Measurements from ENCODE around the gene IL10.
"Not testable (repeated sequence)": the region's sequence is repeated elsewhere in the genome, so short reads cannot be mapped to it uniquely, and the experiment has no call there.

Gene IL10

DNA sequence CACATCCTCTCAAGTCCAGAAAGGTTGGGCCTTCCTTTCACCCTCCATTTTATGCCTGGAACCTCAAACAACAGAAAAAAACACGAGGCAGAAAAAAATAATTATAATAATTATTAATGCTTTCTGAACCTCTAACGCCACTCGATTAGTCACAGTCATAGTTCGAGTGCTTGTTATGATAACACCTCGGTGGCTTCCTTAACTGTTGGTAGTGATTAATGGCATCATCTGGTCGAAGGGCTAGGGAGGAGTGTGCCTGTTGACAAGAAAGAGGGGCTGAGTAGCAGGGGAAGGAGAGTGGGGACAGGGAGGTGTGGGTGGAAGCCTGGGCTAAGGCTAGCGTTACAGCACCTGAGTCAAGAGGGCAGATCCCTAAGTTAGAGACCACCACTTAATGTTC is 21.3 kb upstream of the IL10 start:
- DNase-seq, result no peak

DNA sequence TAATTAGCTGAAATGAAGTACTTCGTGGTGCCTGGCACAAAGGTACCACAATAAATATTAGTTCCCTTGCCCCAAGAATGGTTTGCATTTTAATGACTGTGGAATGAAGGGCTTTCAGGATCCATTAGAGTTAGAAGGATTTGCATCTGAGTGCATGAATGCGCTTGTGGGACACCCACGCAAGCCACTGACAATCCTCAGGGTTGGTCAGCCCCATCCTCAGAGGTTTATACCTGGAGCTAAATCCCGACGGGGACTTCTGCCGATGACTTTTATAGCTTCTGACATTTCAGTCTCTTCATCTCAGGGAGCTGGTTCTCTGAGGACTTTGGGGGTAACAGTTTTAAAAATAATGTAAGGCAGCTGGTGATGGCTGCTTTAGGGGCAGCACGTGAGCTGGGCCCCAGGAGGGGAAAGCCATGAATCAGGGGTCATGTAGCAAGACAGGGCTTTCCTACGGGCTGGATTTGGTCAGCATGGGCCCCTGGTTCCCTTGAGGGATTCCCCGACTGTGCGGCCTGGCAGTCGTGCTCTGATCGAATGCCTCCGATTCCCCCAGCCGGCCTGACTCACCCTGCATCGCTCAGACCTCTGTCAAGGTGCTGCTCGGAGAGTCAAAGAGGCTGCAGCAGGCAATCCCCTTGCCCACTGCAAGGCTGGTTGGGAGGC is 20.8 kb upstream of the IL10 start:
- no peak for DNase-seq

DNA sequence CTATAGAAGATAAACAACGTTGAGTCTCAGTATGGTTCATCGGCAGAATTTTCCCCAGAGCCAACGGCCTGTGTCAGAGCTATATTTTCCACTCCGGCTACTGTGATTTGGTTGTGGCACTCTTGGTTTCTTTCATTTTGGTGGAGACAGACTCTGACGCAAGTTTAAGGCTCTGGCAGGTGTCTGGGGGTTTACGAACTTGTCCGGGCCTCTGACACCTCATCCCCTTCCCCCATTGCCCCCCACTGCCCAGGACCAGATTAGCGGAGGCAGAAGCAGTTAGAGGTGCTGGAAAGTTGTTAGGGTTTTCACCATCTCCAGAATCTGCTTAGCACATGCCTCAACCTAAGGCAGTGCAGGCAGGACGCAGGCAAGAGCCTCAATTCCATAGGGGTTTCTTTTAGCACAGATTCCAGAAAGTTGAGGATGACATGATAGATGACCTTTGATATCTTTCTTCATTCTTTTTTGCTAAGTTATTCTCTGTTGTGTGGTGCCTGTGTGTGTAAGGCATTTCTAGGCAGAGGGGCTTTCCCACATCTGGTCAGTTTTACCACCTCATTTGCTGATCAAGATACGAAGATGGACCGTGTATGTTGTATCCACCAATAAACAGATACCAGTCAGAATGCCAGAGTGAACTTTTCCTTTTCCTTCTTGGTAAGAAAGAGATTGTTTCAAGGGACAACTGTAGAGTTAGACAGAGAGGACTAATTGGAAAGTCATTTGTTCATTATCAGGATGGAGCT is 18.4 kb upstream of the IL10 start:
- DNase-seq, result no peak

DNA sequence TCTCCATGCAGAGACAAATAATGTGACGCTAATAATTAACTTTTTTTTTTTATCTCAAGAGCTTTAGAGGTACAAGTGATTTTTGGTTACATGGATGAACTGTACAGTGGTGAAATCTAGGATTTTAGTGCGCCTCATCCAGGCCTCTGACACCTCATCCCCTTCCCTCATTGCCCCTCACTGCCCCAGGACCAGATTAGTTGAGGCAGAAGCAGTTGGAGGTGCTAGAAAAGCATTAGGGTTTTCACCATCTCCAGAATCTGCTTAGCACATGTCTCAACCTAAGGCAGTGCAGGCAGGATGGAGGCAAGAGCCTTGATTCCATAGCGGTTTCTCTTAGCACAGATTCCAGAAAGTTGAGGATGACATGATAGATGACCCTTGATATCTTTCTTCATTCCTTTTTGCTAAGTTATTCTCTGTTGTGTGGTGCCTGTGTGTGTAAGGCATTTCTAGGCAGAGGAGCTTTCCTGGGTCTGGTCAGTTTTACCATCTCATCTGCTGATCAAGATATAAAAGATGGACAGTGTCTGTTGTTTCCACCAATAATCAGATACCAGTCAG is 16.3 kb upstream of the IL10 start:
- DNase-seq, result no peak

DNA sequence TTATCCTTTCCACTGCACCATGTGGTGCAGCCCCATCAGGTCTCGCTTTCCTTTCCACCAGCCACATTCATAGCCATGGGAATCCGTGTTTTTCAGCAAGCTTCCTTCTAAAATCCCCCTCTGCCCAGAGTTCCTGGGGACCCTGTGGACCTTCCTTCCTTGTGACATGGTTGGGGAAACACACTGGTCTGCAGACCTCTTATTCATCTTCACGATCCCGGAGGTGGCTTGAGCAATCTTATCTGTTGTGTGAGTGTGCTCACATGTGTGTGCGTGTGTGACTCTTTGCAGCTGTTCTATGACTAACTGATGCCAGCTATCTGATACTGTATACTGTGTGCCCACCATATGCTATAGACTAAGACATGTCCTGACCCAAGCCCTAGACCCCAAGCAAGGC is 15.6 kb upstream of the IL10 start:
- peak in 1 of 2 donors; percentile 17 for DNase-seq

DNA sequence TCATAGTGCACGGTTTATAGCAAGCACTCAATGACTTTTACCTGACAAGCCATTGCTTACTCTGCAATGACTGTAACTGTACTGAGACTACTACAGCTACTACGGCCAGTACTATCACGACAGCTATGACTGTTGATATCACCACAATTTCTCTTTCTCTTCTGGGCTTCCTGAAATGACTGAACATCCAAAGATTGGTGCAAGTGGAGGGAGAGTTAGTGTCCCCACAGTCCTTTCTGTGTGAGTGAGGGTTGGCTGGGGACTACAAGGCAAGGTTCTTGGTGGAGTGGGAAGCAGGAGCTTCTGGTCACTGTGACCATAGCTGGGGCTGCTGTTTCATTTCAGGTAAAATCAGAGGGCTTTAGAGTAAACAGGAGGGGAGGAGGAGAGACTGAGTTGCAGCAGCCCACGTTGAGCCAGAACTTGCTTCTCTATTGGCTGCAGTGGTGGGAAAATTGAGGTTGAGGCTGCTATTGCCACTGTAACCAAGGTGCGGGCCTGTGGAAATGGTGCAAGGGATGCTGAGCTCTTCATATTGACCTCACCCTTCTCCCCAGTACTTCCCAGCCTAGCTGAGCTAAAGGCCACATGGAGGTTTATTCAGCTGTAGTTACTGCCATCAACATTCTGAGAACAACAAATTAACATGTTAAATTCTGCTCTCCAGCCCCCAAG is 14.1 kb upstream of the IL10 start:
- DNase-seq, result no peak

DNA sequence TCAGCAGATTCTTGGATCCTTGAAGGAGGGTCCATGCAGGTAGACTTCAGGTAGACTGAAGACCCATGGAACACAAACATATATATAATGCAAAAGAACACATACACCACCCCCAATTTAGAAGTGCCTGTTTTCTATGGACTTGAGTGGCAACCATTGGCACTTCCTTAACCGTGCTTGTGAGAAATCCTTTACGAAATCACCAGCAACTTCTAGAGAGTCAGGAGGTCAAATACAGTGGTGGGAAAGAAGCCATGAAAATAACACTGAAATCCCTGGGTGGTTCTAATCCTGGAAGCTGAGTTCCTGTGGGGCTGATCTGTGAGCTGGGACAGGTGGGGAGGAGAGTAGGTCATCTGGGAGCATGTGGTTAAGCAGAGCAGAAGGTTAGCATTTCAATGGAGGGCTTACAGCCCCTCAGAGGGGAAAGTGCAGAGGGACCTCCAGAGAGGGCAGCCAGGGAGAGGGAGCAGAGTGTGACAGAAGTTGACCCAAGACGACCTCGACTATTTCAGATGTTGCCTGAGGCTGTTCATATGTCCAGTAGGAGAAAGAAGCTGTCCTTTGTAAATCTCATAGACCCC is 13.0 kb upstream of the IL10 start:
- DNase-seq, result peak; percentile 58 to 65

DNA sequence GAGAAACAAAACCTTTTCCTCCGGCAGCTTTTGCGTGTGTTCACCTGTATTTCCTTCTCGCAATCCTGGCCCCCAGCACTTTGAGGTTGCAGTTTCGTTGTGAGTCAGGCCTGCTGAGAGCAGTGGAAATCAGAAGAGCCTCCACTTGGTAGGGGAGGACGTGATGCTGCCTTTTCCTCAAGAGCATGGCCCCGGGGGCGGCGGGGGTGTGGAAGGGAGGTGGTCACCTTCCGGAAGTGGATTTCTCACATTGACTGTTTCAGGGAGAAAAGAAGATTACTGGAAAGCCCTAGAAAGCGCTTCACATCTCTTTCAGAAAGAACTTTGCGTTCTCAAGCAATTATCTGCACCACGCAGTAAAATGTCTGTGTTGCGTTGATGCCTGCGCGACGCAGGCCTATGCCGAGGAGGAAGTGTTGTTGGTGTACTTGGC is 12.2 kb upstream of the IL10 start:
- DNase-seq, result no peak

DNA sequence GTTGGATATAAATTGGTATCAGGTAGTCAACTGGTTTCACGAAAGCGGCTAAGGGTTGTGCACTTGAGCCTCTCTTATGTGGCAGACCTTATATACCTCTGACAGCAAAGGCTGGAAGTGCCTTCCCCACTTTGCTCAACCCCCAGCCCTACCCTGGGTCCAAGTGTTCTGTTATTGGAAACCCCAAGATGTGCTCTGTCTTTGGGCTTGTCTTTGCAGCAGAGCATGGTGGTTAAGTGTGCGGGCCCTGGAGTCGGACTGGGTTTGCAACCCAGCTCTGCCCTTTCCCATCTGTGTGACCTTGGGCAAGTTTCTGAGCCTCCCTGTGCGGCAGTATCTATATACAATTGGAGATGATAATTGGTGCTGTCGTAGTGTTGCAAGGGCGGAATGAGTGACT is 11.2 kb upstream of the IL10 start:
- no peak for DNase-seq

DNA sequence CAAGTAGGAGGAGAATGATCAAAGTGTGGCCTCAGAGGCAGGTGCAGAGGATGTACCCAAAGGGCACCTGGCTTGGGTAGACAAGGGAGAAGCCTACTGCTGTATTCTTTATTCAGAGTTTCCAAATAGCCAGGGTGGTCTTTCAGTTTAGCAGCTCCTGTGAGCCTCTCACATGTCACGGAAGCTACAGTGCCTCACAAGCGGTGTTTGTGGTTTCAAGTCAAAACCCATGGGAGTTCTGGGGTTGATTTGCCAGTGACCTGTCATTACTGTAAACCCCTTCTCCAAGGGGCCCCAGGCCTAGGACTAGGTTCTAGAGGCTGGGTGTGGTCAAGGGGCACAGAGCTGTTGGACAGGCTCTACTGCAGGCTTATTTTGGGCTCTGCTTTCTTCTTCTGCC is 10.2 kb upstream of the IL10 start:
- no peak for DNase-seq

DNA sequence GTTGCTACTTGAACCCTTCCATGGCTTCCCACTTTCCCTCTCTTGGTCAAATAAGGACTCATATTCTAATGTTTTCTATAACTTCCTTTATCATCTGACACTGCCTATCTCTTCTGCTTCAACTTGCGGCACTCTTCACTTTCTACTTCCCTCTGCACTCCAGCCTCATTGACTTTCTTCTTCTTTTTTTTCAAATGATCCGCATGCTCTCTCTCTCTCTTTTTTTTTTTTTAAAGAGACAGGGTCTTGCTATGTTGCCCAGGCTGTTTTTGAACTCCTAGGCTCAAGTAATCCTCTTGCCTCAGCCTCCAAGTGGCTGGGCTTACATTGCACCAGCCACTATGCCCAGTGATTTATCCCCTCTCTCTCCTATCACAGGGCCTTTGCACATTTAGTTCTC is 7.3 kb upstream of the IL10 start:
- DNase-seq, result peak; percentile 27 to 58

DNA sequence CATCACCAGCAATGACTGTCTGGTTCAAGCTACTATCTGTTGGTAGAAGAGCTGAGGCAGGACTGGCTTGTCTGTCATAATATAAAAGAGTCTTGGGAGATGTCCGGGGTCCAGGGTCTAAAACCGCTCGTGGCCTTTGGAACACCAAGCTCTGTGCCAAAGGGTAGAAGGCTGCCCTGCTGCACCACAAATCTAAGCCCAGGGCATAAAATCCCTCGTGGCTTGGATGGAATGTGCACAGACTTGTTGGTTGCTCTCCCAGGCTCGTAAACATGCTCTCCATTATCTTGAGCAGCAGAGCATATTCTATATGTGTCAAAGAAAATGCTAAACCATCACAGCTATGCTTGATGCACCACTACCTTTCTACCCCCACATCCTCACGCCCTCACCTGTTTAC is 6.6 kb upstream of the IL10 start:
- not testable (repeated sequence) for DNase-seq

DNA sequence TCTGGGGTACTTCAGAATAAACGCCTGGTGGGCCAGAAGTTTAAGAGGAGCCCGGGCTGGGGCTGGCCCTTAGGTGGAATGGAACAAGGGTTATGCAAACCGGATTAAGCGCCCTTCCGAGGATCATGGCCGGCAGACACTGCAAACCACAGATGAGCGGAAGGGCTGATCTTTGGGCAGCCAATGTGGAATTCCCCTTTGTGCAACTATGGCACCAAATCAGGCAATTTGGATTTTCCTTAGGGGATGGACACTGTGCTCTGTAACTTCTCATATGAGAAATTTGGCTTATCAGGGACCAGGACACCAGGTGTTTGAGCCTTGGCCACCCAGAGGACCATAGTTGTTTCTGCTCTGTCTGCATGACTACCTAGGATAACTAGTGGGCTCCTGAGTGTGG is 5.7 kb upstream of the IL10 start:
- DNase-seq, result no peak

DNA sequence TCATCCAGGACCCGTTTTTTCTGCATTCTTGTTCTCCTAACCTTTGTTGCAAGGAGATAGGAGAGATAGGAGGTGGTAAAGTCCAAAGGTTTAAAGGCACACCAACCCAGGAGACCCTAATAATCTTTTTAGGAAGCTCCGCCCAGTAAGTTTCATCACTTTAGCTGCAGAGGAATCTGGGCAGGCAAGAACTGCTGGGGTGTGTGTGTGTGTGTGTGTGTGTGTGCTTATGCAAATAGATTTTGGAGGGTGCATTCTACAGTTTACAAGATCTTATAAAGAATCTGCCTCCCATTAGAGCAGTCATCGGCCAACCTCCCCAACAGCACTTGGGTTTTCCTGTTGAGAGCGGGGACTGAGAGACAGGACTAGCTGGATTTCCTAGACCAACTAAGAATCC is 3.9 kb upstream of the IL10 start:
- DNase-seq, result no peak

DNA sequence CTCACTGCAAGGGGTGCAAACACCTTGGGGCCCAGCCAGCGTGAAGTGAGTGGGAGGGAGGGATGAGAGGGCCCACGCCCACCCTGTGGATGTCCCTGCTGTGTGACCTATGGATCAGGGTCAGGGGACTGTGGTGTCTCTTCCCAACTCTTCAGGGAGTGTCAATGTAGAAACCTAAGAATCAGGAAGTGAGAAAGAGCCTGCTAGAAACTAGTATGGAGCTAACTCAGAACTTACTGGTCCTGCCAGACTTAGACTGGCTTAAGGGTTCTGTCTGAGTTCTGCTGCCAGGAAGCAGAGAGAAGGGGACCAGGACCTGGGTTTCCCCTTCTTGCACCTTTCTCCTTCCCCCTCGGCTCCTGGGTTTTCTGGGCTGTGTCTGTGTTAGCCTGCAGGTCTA is 1.8 kb upstream of the IL10 start:
- DNase-seq, result peak; percentile 55 to 62

DNA sequence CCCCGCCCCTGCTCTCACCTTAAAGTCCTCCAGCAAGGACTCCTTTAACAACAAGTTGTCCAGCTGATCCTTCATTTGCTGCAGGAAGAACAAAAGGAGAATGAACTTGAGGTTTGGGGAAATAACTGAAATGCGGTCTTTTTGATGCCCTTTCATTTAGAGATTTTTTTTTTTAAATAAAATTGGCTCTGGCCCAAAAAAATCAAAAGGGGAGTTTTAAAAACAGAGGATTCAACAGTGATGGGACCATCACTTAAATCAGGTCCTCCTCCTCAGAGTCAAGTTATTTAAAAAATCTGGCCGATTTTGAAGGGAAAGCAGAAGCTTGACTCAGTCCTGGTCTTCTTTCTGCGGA is 979 bp downstream of the IL10 start:
- no peak for DNase-seq

DNA sequence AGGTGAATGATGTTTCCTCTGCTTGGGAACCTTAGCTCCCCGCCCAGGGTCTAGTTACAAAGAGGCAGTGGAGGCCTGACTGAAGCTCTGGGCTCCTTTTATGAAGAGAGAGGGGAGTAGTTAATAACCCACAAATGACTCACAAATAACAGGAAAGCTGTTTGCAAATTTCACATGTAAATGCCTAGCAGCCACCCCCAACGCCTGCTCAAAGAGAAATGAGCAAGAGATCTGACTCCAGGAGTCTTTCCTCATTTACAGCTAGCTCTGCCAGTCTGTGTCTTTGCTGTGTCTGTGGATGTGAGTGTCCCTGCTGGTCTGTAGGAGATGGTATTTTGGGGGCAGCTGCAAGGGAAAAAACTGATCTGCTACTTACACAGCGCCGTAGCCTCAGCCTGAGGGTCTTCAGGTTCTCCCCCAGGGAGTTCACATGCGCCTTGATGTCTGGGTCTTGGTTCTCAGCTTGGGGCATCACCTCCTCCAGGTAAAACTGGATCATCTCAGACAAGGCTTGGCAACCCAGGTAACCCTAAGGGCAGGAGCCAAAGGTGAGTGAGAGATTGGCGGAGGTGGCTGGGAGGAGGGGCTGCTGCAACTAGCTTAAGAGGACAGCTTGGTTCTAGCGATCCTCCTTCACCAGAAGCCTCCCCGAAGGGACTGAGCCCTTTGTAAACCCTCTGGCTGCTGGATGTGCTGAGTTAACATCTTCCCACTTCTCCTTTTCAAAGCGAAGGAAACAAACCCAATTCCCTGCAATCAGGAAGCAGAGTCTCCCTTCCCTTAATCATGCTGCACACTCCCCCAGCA is 1.6 kb downstream of the IL10 start, which contains the start of gene IL19:
IL19 (plus strand) TSS at position 243 of the 807 bp plus-strand sequence. CDS start 65,890 bp downstream, outside the sequence.
- DNase-seq, result peak; percentile 86 to 87

DNA sequence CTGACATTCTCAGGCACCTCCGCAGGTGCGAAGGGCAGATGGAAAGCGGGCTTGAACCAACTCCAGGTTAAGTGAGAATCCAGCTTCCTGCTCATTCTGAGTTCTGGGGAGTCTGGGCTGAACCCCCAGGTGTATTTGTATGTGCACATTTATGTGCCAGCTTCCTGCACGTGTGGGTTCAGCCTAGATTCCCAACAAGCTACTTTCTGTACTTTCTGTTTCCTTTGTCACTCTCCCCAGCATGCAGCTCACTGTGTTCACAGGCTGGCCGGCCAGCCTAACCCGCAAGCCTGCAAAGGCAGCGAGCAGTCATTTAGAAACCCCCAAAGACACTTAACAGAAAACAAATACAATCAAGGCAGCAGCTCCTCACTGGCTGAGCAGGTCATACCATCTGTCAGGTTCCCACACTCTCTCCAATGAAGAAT is 3.0 kb downstream of the IL10 start:
- no peak for DNase-seq

DNA sequence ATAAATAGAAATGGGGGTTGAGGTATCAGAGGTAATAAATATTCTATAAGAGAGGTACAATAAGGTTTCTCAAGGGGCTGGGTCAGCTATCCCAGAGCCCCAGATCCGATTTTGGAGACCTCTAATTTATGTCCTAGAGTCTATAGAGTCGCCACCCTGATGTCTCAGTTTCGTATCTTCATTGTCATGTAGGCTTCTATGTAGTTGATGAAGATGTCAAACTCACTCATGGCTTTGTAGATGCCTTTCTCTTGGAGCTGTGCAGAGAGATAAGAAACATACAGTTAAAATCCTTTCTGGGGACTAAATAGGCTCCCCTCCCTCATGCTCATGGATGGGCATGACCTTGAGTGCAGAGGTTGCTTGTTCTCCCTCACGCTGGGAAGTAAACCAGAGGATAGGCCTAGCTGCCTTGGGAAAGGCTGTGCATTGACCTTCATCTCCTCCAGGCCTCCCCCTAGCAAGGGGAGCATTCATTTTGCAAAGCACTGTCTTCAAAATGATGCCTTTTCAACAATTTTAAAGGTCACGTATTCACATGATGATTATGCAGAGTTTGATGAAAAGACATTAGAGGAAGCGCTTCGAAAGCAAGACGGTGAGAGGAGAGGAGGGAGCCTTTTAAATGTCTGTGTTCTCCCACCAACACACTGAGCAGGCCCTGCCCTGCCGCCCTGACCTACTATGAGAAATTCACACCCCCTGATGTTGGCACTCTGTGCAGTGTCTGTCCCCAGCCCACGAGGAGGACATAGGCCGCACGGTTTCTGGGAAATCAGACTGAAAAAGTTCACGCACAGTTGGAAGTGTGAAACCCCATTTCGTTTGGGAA is 3.6 kb downstream of the IL10 start:
- no peak for DNase-seq

DNA sequence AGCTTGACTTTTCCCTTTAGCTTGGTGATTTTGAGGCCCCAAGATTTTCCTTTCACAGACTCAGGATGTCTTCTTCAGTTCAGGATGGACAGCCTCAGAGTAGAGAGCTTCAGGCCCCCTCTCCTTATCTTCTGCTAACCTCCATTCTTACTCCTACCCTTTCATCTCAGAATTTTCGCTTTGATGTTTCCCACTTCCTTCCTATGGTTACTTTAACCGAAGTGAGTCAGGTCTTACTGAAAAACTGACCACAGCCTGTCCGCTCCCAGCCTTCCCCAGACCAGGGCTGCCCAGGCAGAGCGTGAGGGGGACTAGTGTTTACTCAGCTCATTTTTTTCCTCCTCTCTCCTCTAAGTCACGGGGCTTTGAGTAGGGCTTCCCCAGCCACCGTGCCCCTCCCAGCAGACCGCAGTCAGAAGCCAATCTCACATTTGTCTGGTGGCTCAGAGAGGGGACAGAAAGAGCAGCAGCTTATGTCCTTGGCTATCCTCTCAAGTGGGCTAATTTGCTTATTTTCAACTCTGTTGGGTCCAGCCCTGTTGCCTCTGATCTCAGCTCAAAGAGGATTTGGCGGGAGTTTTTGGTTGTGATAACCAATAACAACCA is 5.9 kb downstream of the IL10 start:
- peak; percentile 77 to 85 for DNase-seq

DNA sequence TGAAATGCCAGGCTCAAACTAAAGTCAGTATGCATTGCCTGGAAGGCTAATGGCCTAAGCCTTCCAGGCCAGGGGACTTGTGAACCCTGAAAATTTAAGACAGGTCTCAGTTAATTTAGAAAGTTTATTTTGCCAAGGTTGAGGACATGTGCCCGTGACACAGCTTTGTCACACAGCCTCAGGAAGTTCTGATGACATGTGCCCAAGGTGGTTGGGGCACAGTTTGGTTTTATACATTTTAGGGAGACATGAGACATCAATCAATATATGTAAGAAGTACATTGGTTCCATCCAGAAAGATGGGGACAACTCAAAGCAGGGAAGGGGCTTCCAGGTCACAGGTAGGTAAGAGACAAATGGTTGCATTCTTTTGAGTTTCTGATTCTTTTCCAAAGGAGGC is 6.5 kb downstream of the IL10 start:
- not testable (repeated sequence) for DNase-seq
